CD4-positive, alpha-beta memory T cell (primary cell): Measurements from ENCODE around the gene LAGE3. TPM values are rescaled to one million over a fixed set of nuclear protein-coding genes. Genes with fewer than 3 reads are reported as not detected.

Experiments used
- CTCF ChIA-PET: fragments of 350-600 bp; sonication (Branson Sonifier 250); formaldehyde crosslinking; loops from one replicate; lab custom pipeline; 2021; ENCODE audit warnings: inconsistent platforms; ENCODE audit not compliant: partially characterized antibody; lab: Charles Lee
- POLR2A ChIA-PET: fragments of 350-600 bp; sonication (Branson Sonifier 250); formaldehyde crosslinking; loops from one replicate; lab custom pipeline; 2021; ENCODE audit not compliant: partially characterized antibody; lab: Charles Lee
- DNase-seq, 5 donors: peaks; one replicate each; pipeline versions ENCODE4 v3.0.0 to v3.0.0-alpha.2; 2020 to 2022; ENCODE audit warnings: mixed read lengths in 1 of 5
- H3K27ac ChIP-seq: one replicate; pipeline ENCODE4 v1.7.0; 2013; ENCODE audit warnings: low read depth, low read length
- H3K27me3 ChIP-seq: 2 replicates; pipeline ENCODE4 v1.7.0; 2013; ENCODE audit warnings: mild to moderate bottlenecking, low read length, moderate library complexity; ENCODE audit not compliant: insufficient read depth
- H3K36me3 ChIP-seq: 2 replicates; pipeline ENCODE4 v1.7.0; 2013; ENCODE audit warnings: mild to moderate bottlenecking, low read length, moderate library complexity; ENCODE audit not compliant: insufficient read depth
- H3K4me1 ChIP-seq: 2 replicates; pipeline ENCODE4 v1.7.0; 2013; ENCODE audit warnings: mild to moderate bottlenecking, low read length, moderate library complexity; ENCODE audit not compliant: insufficient read depth
- H3K4me3 ChIP-seq, 2 donors: one replicate each; pipeline ENCODE4 v1.7.0; 2013; ENCODE audit warnings: low read length in 2 of 2, mild to moderate bottlenecking in 1 of 2
- H3K9me3 ChIP-seq, 2 donors: one replicate each; pipeline ENCODE4 v1.7.0; 2013; ENCODE audit warnings: low read length in 2 of 2, control low read depth in 1 of 2; ENCODE audit not compliant: control insufficient read depth in 1 of 2
- H3K27ac Mint-ChIP-seq, 7 donors: one replicate each; pipeline ENCODE4 v1.8.0; 2020 to 2021; ENCODE audit warnings: mixed read lengths in 7 of 7, mild to moderate bottlenecking in 6 of 7, inconsistent platforms in 3 of 7, moderate library complexity in 3 of 7
- H3K27me3 Mint-ChIP-seq, 2 donors: one replicate each; pipeline ENCODE4 v1.8.0; 2020 to 2021; ENCODE audit warnings: mixed read lengths in 2 of 2
- H3K36me3 Mint-ChIP-seq, 2 donors: one replicate each; pipeline ENCODE4 v1.8.0; 2020 to 2021; ENCODE audit warnings: mixed read lengths in 2 of 2, inconsistent platforms in 1 of 2, mild to moderate bottlenecking in 1 of 2
- H3K4me1 Mint-ChIP-seq, 4 donors: one replicate each; pipeline ENCODE4 v1.8.0; 2020 to 2021; ENCODE audit warnings: mixed read lengths in 4 of 4, mild to moderate bottlenecking in 1 of 4
- H3K4me3 Mint-ChIP-seq, 8 donors: one replicate each; pipeline ENCODE4 v1.8.0; 2020 to 2021; ENCODE audit warnings: mixed read lengths in 8 of 8, mild to moderate bottlenecking in 7 of 8, moderate library complexity in 6 of 8, inconsistent platforms in 3 of 8
- H3K9me3 Mint-ChIP-seq, 8 donors: one replicate each; pipeline ENCODE4 v1.8.0; 2020 to 2021; ENCODE audit warnings: mixed read lengths in 8 of 8, mild to moderate bottlenecking in 5 of 8, inconsistent platforms in 3 of 8, moderate library complexity in 1 of 8
- intact Hi-C: fragments of 100-400 bp; cut with micrococcal nuclease; formaldehyde crosslinking; loops from one replicate; pipeline ENCODE4 v1.15.1; 2023
- polyA plus RNA-seq, 2 donors: library from polyadenylated mRNA; unstranded; fragments of 300-500 nt; fragmentation: Illumina TruSeq; gene quantifications; one replicate each; pipeline ENCODE4 v1.2.3, GENCODE V29; 2021
- total RNA-seq, 2 experiments: library from RNA; stranded (reverse); gene quantifications; one replicate each; pipeline ENCODE4 v1.2.3, GENCODE V29; 2021

The LAGE3 gene
- total and polyA plus RNA-seq, 4 experiments from 2014 or later = 18.5 to 58.0 (median 32.7) TPM

DNA sequence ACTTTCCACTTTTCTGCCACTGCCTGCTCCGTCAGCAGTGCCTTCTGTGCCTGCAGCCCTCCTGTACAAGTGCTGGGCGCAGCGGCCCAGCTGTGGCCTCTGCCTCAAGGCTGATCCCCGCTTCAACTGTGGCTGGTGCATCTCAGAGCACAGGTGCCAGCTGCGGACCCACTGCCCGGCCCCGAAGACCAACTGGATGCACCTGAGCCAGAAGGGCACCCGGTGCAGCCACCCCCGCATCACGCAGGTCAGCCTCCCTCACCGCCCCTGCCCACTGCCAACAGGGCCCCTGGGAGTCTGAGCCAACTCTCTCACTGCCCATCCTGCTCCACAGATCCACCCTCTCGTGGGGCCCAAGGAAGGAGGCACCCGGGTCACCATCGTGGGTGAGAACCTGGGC is 13.5 kb downstream of the LAGE3 start:
- Histone ChIP-seq H3K9me3 (no peaks in the 10 kb centered on the region), H3K4me3 (no peak overlapping the region), H3K27ac (no peak overlapping the region), H3K4me1 (no peaks in the 10 kb centered on the region), H3K36me3 (peaks cover 3% of the 10 kb centered on the region), H3K27me3 (no peaks in the 10 kb centered on the region)
- CTCF ChIA-PET = no interaction called here
- no peaks in the 10 kb centered on the region for H3K9me3 Mint-ChIP-seq
- no peak overlapping the region for H3K27ac Mint-ChIP-seq
- no peaks in the 10 kb centered on the region for H3K27me3 Mint-ChIP-seq
- POLR2A ChIA-PET = interaction anchor here (1.7 kb wide), 1 partner anchor 51 kb away, joined by 6 read pairs; the partner anchor contains the start of gene FAM3A
- no peak overlapping the region for H3K4me3 Mint-ChIP-seq
- H3K36me3 Mint-ChIP-seq = peaks cover 0 to 19% of the 10 kb centered on the region in 2 donors
- intact Hi-C loops = no loop called here
- peaks cover 0 to 3% (median under 1%) of the 10 kb centered on the region in 4 donors for H3K4me1 Mint-ChIP-seq
- no peak for DNase-seq

GRCh38 chrX:154464806-154465365 is 14.2 kb downstream of the LAGE3 start:
- Mint-ChIP-seq H3K36me3 (peaks cover 0 to 18% of the 10 kb centered on the region in 2 donors), H3K27ac (no peak overlapping the region), H3K4me1 (peaks cover 0 to 9% (median 2%) of the 10 kb centered on the region in 4 donors), H3K4me3 (no peak overlapping the region), H3K9me3 (no peaks in the 10 kb centered on the region), H3K27me3 (no peaks in the 10 kb centered on the region)
- DNase-seq = no peak
- H3K4me1 ChIP-seq = peaks cover 1% of the 10 kb centered on the region
- no peaks in the 10 kb centered on the region for H3K9me3 ChIP-seq
- ChIA-PET POLR2A (no interaction called here), CTCF (no interaction called here)
- no peaks in the 10 kb centered on the region for H3K27me3 ChIP-seq
- intact Hi-C loops = no loop called here
- H3K4me3 ChIP-seq = no peak overlapping the region
- H3K36me3 ChIP-seq = peaks cover 3% of the 10 kb centered on the region
- no peak overlapping the region for H3K27ac ChIP-seq

GRCh38 chrX:154463611-154464220 is 15.4 kb downstream of the LAGE3 start:
- Histone ChIP-seq H3K27ac (no peak overlapping the region), H3K4me3 (no peak overlapping the region), H3K4me1 (peaks cover 9% of the 10 kb centered on the region), H3K9me3 (no peaks in the 10 kb centered on the region), H3K27me3 (no peaks in the 10 kb centered on the region), H3K36me3 (peaks cover 3% of the 10 kb centered on the region)
- Mint-ChIP-seq H3K4me1 (peaks cover 0 to 14% (median 4%) of the 10 kb centered on the region in 4 donors), H3K4me3 (no peak overlapping the region), H3K27me3 (no peaks in the 10 kb centered on the region), H3K36me3 (peaks cover 0 to 20% of the 10 kb centered on the region in 2 donors), H3K9me3 (no peaks in the 10 kb centered on the region), H3K27ac (no peak overlapping the region)
- DNase-seq = no peak
- intact Hi-C loops = no loop called here
- POLR2A ChIA-PET = interaction anchor here (1.1 kb wide), 1 partner anchor 64 kb away, joined by 3 read pairs; no protein-coding TSS in a partner anchor
- CTCF ChIA-PET = no interaction called here

DNA sequence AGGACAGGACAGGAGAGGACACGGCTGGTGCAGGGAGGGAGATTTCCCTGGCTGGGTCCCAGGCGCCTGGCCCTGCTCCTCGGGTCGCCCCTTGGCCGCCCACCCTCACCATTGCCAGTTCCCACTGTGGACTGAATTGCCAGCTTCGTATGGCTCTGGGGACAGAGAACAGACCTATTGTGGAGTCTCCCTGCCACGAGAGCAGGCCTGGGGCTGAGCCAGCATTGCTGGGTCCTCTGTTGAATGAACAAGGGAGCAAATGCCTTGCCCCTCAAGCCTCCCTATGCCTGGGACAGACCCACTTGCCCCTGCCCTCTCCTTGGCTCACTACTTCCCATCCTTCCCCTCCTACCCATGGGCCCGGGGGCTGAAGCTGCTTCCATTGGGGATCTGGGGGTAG is 16.7 kb downstream of the LAGE3 start:
- no peak overlapping the region for H3K27ac Mint-ChIP-seq
- H3K9me3 Mint-ChIP-seq = peaks cover 0 to 1% (median 0%) of the 10 kb centered on the region in 8 donors

GRCh38 chrX:154460326-154460725 is 18.8 kb downstream of the LAGE3 start:
- no peaks in the 10 kb centered on the region for H3K27me3 Mint-ChIP-seq
- peaks cover 3% of the 10 kb centered on the region for H3K36me3 ChIP-seq
- H3K4me1 Mint-ChIP-seq = peaks cover 4 to 19% (median 6%) of the 10 kb centered on the region in 4 donors
- intact Hi-C loops = no loop called here
- H3K4me1 ChIP-seq = peaks cover 9% of the 10 kb centered on the region
- no peak overlapping the region for H3K4me3 ChIP-seq
- no peaks in the 10 kb centered on the region for H3K27me3 ChIP-seq
- peaks cover 0 to 22% of the 10 kb centered on the region in 2 donors for H3K36me3 Mint-ChIP-seq
- CTCF ChIA-PET = interaction anchor here (0.9 kb wide), 1 partner anchor 12 kb away, joined by 3 read pairs; no protein-coding TSS in a partner anchor
- no peak for DNase-seq
- peak overlapping the region; percentile 25 to 76 (median 48) for H3K4me3 Mint-ChIP-seq
- peaks cover 0 to 3% (median 0%) of the 10 kb centered on the region in 8 donors for H3K9me3 Mint-ChIP-seq
- no peak overlapping the region for H3K27ac ChIP-seq
- H3K9me3 ChIP-seq = no peaks in the 10 kb centered on the region
- no peak overlapping the region for H3K27ac Mint-ChIP-seq
- POLR2A ChIA-PET = interaction anchor here (3.6 to 4.5 kb wide), 4 partner anchors 16 to 62 kb away, joined by 17 to 42 read pairs (median 36); partner anchors contain the start of genes FAM50A, RPL10, TAFAZZIN and UBL4A

More for the DNA sequence above, 16.7 kb downstream of the LAGE3 start:
- DNase-seq = no peak
- Mint-ChIP-seq H3K4me3 (no peak overlapping the region), H3K36me3 (peaks cover 0 to 20% of the 10 kb centered on the region in 2 donors), H3K27me3 (no peaks in the 10 kb centered on the region), H3K4me1 (peaks cover 3 to 15% (median 4%) of the 10 kb centered on the region in 4 donors)
- no peak overlapping the region for H3K27ac ChIP-seq
- CTCF ChIA-PET = interaction anchor here (0.7 kb wide), 1 partner anchor 65 kb away, joined by 3 read pairs; no protein-coding TSS in a partner anchor
- H3K27me3 ChIP-seq = no peaks in the 10 kb centered on the region
- H3K4me3 ChIP-seq = no peak overlapping the region
- H3K9me3 ChIP-seq = no peaks in the 10 kb centered on the region
- intact Hi-C loops = no loop called here
- POLR2A ChIA-PET = interaction anchor here (0.9 kb wide), 2 partner anchors 22 to 64 kb away, joined by 3 to 4 read pairs; partner anchors contain the start of gene RPL10
- peaks cover 3% of the 10 kb centered on the region for H3K36me3 ChIP-seq
- peaks cover 9% of the 10 kb centered on the region for H3K4me1 ChIP-seq

GRCh38 chrX:154459832-154460231 is 19.2 kb downstream of the LAGE3 start:
- POLR2A ChIA-PET = interaction anchor here (1.9 to 4.5 kb wide), 8 partner anchors 9 to 61 kb away, joined by 5 to 42 read pairs (median 25); partner anchors contain the start of genes FAM3A, FAM50A, LAGE3 and RPL10
- H3K27me3 ChIP-seq = no peaks in the 10 kb centered on the region
- intact Hi-C loops = loop anchor here (5.0 kb wide), 1 partner anchor 57 kb away; the partner anchor contains the start of gene FAM3A
- H3K27ac ChIP-seq = no peak overlapping the region
- peaks cover 3% of the 10 kb centered on the region for H3K36me3 ChIP-seq
- no peak overlapping the region for H3K27ac Mint-ChIP-seq
- no peaks in the 10 kb centered on the region for H3K9me3 ChIP-seq
- H3K36me3 Mint-ChIP-seq = peaks cover 0 to 20% of the 10 kb centered on the region in 2 donors
- no peak overlapping the region for H3K4me3 ChIP-seq
- no peak for DNase-seq
- peak overlapping the region in 6 of 8 donors; percentile 9 to 88 (median 56) for H3K4me3 Mint-ChIP-seq
- H3K4me1 ChIP-seq = peaks cover 9% of the 10 kb centered on the region
- peaks cover 4 to 19% (median 6%) of the 10 kb centered on the region in 4 donors for H3K4me1 Mint-ChIP-seq
- H3K27me3 Mint-ChIP-seq = no peaks in the 10 kb centered on the region
- CTCF ChIA-PET = interaction anchor here (1.4 kb wide), 1 partner anchor 60 kb away, joined by 4 read pairs; no protein-coding TSS in a partner anchor
- H3K9me3 Mint-ChIP-seq = peaks cover 0 to 3% (median 0%) of the 10 kb centered on the region in 8 donors
